MM.1S (cell line): ENCODE measurements around the gene ABCA10.

ENCODE experiments used
- CTCF ChIP-seq: fragments of 300-600 bp; sonication (generic); IDR thresholded peaks from 2 replicates; pipeline ENCODE4 v1.5.1; 2016; ENCODE audit warnings: antibody characterized with exemption, low read length, mixed read lengths
- EZH2 ChIP-seq: fragments of 300-600 bp; sonication (generic); optimal IDR thresholded peaks from 2 replicates; pipeline ENCODE3; 2017; ENCODE audit warnings: low read depth, mild to moderate bottlenecking, antibody characterized with exemption, low read length, mixed read lengths

- TF ChIP-seq CTCF = peak; percentile 61
- TF ChIP-seq EZH2 = no peak
Measured at GRCh38 chr17:69246726-69247375, 18.2 kb upstream of the ABCA10 start.
